ENCODE measurements around the gene SIMC1.

DNA sequence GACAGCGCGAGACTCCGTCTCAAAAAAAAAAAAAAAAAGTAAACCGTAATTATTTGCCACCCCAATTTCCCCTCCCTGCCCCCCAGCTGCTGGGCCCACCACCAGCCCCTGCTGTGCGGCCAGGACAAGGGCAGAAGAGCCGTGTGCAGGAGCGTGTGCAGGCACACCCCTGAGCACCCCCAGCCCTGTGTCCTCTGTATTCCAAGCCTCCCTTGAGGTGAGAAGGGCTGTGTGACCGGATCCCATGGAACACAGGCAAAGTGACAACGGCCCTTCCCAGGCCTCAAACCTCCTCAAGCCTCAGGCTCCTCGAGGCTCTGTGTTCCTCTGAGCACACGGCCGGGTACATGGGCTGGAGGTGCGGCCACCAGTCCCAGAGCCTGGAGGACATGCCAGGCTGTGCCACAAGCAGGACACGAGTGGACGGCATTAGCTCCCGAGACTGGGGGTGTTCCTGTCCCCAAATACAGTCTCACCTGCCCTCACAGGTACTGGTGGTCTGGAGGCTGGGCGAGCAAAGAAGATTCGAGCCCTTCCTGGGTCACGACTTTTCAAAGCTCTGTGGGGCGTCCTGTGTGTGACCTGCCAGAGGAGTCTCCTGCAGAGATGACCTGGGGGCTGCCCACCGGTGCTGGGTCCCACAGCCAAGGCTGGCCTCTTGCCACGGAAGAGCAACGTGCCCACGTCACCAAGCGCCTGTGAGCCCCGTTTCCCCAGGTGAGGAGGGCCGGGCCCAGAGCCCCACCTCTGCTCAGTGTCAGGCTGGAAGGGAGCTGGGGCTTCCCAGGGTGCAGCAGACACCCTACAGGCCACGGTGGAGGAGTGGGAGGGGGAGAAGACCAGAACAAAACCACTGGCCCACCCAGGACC, 47.1 kb upstream of the SIMC1 start:
- TF ChIP-seq POLR2AphosphoS5 (IDR thresholded peaks at IDR 0.05; ENCODE audit: insufficient read depth in 1 of 2, low read depth in 1 of 2) = no peak
- no peak for TF ChIP-seq CTCF (IDR thresholded peaks at IDR 0.05)

Data from vagina (tissue), 2 donors.